Kasumi-1 (cell line): ENCODE data around the gene KIF18A.
"Not testable (repeated sequence)": the region's sequence is repeated elsewhere in the genome, so short reads cannot be mapped to it uniquely, and the experiment has no call there.

Experiments
- DNase-seq, 2 experiments: peaks; one replicate each; lab custom pipeline; 2025; lab: John Stamatoyannopoulos, UW

KIF18A gene

GRCh38 chr11:28106353-28107043, 1.5 kb downstream of the KIF18A start:
- no peak for DNase-seq

- DNase-seq, result no peak
Measured at GRCh38 chr11:28105869-28106268, 2.1 kb downstream of the KIF18A start.

GRCh38 chr11:28104984-28105383, 3.0 kb downstream of the KIF18A start:
- no peak for DNase-seq

GRCh38 chr11:28104425-28104824, 3.5 kb downstream of the KIF18A start:
- no peak for DNase-seq

- not testable (repeated sequence) for DNase-seq
Measured at GRCh38 chr11:28102300-28102699, 5.7 kb downstream of the KIF18A start.

GRCh38 chr11:28100665-28101064, 7.3 kb downstream of the KIF18A start:
- DNase-seq, result no peak

GRCh38 chr11:28099715-28100114, 8.2 kb downstream of the KIF18A start:
- no peak for DNase-seq

- no peak for DNase-seq
Measured at GRCh38 chr11:28098257-28098656, 9.7 kb downstream of the KIF18A start.

GRCh38 chr11:28092786-28093185, 15.2 kb downstream of the KIF18A start:
- no peak for DNase-seq

- DNase-seq, result no peak
Measured at GRCh38 chr11:28090052-28090749, 17.8 kb downstream of the KIF18A start.

GRCh38 chr11:28089378-28089777, 18.6 kb downstream of the KIF18A start:
- DNase-seq, result no peak

- not testable (repeated sequence) for DNase-seq
Measured at GRCh38 chr11:28087693-28088092, 20.3 kb downstream of the KIF18A start.

GRCh38 chr11:28087192-28087591, 20.8 kb downstream of the KIF18A start:
- DNase-seq, result not testable (repeated sequence)

- DNase-seq, result no peak
Measured at GRCh38 chr11:28086569-28086968, 21.4 kb downstream of the KIF18A start.

- DNase-seq, result no peak
Measured at GRCh38 chr11:28083118-28083517, 24.8 kb downstream of the KIF18A start.

- no peak for DNase-seq
Measured at GRCh38 chr11:28077521-28077920, 30.4 kb downstream of the KIF18A start.

GRCh38 chr11:28072321-28072720, 35.6 kb downstream of the KIF18A start:
- no peak for DNase-seq

- DNase-seq, result no peak
Measured at GRCh38 chr11:28071305-28071704, 36.7 kb downstream of the KIF18A start.

GRCh38 chr11:28058333-28058732, 49.6 kb downstream of the KIF18A start:
- no peak for DNase-seq

GRCh38 chr11:28054821-28055220, 53.1 kb downstream of the KIF18A start:
- DNase-seq, result no peak

GRCh38 chr11:28049338-28050216, 58.4 kb downstream of the KIF18A start:
- no peak for DNase-seq

GRCh38 chr11:28048812-28049211, 59.1 kb downstream of the KIF18A start:
- DNase-seq, result no peak
